PC-3 (cell line): ENCODE data around the gene TSEN54.

ENCODE experiments used
- CTCF ChIP-seq: fragments of 300-600 bp; sonication (generic); conservative IDR thresholded peaks from 2 replicates; pipeline ENCODE4 v1.5.1; 2017; ENCODE audit warnings: antibody characterized with exemption, low read depth, mild to moderate bottlenecking, low read length
- EZH2 ChIP-seq: fragments of 300-600 bp; sonication (generic); IDR thresholded peaks from one replicate; pipeline ENCODE4 v1.6.1; 2017; ENCODE audit warnings: antibody characterized with exemption, mild to moderate bottlenecking, low read length; ENCODE audit not compliant: unreplicated experiment
- EZH2phosphoT487 ChIP-seq: fragments of 300-600 bp; sonication (generic); IDR thresholded peaks from 2 replicates; pipeline ENCODE4 v1.6.1; 2018; ENCODE audit warnings: mild to moderate bottlenecking, antibody characterized with exemption, low read length, borderline replicate concordance

DNA sequence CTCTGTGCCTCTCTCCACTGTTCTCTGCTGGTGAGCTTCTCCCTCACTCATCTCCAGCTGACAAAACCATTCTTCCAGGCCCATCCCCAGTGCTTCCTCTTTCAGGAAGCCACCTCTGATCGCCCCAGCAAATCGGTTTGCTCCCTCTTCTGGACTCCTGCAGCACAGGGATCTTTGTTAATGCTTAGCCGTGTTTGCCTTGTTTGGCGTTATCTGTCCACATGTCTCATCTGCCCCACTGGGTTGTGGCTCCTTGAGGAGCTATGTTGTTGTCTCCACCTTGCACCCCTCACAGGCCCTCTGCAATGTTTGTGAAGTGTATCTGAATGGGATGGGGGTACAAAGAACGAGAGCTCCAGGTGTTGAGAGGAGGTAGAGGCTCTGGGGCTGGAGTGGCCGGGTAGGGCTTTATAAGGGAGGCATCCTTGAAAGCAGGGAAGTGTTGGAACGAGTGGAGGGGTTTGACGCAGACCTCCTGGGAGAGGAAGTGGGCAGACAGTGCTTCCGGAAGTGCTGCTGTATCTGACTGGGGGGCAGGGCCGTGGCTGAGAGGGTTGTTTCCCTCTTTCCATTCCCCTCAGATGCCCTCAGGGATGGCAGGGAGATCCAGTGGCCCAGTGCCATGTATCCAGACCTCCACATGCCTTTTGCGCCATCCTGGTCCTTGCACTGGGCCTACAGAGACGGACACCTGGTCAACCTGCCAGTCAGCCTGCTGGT, 28.8 kb upstream of the TSEN54 start:
- TF ChIP-seq CTCF (no peak; the same call in 1 of the 2 replicates), EZH2phosphoT487 (no peak), EZH2 (no peak)
